Choroid plexus epithelial cell (primary cell): ENCODE measurements around the gene ARHGAP33.

Experiments used
- DNase-seq: peaks from one replicate; pipeline ENCODE4 v3.0.0-alpha.2; 2010; ENCODE audit warnings: low read depth
- H3K4me3 ChIP-seq: 2 replicates; pipeline ENCODE4 v1.5.1; 2011; ENCODE audit warnings: low read depth, mild to moderate bottlenecking, control low read depth, low read length, moderate library complexity
- TF ChIP-seq, protein P1 (sequence below): conservative IDR thresholded peaks from 2 replicates; pipeline ENCODE4 v1.5.1; 2011; ENCODE audit warnings: low read depth, mild to moderate bottlenecking, control low read depth, inconsistent platforms, low read length, moderate library complexity

ARHGAP33 gene

DNA sequence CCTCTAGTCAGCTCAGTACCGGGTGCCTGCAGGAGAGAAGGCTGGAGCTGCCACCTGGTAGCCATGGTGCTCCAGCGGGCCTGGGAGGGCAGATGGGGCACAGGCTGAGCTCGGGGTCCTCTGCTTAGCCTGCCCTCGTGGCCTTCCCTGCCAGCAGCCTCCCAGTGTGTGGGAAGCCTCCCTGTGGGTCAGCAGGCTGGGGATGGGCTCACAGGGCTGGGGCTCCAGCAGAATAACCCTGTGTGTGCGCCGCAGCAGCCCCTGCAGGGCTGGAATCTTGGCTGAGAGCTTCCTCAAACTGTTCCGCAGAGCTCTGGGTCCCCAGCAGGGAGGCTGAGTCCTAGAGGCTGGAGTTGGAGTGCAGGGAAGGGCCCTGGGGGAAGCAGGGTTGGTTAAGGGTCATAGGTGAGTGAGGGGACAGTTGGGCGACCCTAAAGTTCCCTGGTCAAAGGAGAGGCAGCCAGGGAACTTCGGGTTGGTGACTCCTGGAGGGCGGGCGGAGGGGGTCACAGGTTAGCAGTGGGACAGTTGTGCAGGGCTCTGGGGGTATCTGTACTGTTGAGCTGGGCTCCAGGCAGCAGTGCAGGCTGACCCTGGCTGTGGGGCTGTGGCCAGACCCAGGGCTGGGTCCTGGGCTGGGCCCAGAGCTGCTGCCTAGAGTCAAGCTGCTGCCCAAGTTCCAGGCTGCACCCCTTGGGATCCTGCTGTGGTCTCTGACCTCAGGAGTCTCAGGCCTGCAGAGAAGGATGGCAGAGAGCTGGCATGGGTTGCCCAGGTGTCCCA lies 14.0 kb downstream of the ARHGAP33 start:
- TF ChIP-seq, protein P1, sequence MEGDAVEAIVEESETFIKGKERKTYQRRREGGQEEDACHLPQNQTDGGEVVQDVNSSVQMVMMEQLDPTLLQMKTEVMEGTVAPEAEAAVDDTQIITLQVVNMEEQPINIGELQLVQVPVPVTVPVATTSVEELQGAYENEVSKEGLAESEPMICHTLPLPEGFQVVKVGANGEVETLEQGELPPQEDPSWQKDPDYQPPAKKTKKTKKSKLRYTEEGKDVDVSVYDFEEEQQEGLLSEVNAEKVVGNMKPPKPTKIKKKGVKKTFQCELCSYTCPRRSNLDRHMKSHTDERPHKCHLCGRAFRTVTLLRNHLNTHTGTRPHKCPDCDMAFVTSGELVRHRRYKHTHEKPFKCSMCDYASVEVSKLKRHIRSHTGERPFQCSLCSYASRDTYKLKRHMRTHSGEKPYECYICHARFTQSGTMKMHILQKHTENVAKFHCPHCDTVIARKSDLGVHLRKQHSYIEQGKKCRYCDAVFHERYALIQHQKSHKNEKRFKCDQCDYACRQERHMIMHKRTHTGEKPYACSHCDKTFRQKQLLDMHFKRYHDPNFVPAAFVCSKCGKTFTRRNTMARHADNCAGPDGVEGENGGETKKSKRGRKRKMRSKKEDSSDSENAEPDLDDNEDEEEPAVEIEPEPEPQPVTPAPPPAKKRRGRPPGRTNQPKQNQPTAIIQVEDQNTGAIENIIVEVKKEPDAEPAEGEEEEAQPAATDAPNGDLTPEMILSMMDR: no peak
- H3K4me3 ChIP-seq: no peak overlapping the region
- no peak for DNase-seq

DNA sequence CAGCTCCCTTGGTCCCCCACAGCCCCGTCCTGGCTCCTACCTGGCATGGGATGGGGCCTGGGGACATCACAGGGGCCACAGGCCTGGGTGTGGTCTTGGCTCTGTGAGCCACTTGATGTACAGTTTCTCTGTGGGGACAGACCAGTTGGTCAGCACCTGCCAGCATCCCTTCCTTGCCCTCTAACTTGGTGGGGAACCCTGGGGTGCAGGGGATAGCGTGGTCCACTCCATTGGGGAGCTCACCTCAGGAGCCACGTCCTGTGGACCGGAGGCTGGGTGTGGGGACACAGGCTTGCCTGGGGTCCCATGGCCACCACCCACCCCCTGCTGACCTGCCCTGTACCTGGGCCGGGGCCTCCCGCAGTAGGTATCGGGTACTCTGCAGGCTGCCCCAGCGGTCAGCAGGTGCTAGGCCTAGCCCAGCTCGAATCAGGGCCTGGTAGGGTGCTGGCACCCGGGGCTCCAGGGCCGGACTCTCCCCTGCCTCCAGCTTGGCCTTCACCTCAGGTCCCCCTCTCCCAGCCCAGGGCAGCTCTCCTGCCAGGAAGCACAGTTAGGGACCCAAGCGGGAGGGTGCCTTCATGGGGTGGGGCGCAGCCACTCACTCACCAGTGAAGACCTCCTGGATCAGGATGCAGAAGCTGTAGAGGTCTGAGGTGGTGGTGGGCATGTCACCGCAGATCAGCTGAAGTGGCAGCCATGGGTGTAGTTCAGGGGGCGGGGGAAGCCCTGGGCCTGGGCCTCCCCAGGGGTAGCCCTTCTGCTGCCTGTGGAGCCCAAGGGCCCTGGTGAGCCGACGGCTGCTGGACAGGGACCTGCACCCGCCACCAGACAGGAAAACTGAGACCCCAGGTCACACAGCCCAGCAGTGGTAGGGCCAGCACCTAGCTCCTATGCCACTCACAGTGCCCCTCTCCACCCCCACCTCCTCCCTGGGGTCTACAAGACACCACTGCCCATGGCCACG lies 14.9 kb downstream of the ARHGAP33 start:
- no peak overlapping the region for H3K4me3 ChIP-seq
- TF ChIP-seq, protein P1: no peak
- no peak for DNase-seq

DNA sequence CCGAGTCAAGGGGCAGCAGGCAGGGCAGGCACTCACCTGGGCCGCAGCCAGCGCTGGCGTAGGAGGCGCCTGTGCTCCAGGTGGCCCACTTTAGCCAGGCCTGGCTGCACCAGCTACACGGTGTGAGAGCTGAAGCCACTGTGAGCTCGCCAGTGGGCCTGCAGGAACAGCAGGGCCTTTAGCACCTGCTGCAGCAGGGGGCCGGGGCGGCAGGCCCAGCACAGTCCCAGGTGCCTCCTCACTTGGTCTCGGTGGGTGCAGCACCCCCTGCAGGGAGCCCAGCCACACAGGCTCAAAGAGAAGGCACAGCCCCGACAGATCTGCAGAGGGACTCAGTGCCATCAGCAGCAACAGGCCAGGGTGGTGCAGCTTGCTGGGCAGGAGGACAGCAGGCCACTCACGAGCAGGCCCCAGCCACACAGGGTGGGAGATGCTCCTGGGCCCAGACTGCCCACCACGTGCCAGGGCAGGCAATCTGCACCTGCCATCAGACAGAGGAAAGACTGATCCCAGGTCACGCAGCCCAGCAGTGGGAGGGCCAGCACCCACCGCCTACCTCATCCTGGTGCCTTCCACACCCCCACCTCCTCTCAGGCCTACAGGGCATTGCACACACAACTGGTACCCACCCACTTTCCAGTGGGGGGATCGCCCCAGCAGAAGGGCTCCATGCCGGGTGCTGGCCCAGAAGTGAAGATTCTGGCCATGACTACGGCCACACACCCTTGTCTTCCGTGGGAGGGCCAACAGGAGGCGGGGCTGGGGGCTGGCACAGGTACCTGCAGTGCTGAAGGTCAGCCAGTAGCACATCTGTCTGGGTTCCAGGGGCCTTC lies 15.8 kb downstream of the ARHGAP33 start:
- H3K4me3 ChIP-seq: no peak overlapping the region
- no peak for DNase-seq
- TF ChIP-seq, protein P1: peak; percentile 21

DNA sequence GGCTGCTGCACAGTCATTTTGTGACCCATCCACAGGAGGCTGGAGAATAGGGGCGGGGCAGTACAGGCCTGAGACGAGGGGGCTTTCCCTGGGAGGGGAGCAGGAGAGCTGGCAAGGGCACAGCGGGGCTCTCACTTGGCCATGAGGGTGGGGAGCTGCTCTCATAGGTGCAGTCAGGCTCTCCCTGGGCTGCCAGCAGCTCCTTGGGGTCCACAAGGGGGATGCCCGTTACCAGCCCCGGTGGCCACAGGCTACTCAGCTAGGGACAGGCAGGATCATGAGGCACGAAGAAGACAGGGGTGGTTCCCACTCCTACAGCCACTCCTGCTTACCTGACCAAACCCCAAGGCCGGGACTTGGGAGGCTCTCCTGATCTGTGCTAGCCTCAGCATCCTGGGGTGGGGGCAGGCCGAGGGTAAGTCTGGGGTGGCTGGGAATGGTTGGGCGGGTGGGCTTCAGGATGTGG lies 16.5 kb downstream of the ARHGAP33 start:
- H3K4me3 ChIP-seq: no peak overlapping the region
- TF ChIP-seq, protein P1: no peak
- no peak for DNase-seq

DNA sequence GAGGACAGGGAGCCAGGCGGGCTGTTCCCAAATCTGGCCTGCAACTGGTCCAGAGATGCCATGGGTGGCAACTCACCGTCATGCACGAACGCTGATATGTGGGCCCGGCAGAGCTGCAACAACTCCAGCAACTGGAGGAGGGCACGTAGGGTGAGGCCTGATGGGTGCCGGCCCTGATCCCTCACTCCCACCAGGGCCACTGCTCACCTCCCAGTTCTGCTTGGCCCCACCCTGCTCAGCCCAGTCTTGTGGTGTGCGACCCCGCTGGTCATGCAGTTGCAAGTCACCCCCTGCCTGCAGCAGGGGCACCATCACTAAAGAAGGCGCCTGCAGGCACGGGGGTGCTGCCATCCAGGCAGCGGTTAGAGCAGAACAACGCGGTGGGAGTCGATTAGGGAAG lies 16.9 kb downstream of the ARHGAP33 start:
- no peak overlapping the region for H3K4me3 ChIP-seq
- no peak for DNase-seq
- TF ChIP-seq, protein P1: no peak

DNA sequence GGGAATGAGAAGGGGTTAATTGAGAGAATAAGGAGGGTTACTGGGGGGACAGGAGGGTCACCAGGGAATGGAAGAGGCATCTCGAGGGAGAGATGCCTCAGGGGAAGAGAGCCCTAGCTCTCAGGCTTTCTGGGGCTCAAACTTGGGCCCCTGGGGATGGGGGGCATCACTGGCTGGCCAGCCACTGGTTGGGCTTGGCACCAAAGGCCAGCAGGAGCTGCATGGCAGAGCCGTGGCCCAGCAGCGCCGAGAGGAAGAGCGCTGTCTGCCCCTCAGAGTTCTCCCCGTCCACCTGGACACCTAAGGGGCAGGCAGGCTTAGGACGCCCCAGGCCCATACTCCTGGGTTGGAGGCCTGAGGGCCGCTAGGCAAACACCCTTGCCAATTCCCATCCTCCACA lies 17.5 kb downstream of the ARHGAP33 start:
- no peak for DNase-seq
- TF ChIP-seq, protein P1: no peak

More for the DNA sequence above, 17.5 kb downstream of the ARHGAP33 start:
- no peak overlapping the region for H3K4me3 ChIP-seq
